Right ventricle myocardium inferior (tissue), 1 donor: ENCODE measurements around the gene ENKUR. TPM values are rescaled to one million over a fixed set of nuclear protein-coding genes. Genes with fewer than 3 reads are reported as not detected.
"Not testable (repeated sequence)": the region's sequence is repeated elsewhere in the genome, so short reads cannot be mapped to it uniquely, and the experiment has no call there.

Experiments used
- ATAC-seq: fragments of 200-7000 bp; cut with Tn5 transposase; one replicate; pipeline ENCODE4 v1.9.1; 2020; ENCODE audit warnings: mild to moderate bottlenecking, moderate library complexity
- DNase-seq: peaks from one replicate; pipeline ENCODE4 v3.0.0; 2021; ENCODE audit errors: missing footprints
- intact Hi-C: fragments of 100-400 bp; cut with DNase I; formaldehyde crosslinking; loops from one replicate; pipeline ENCODE4 v1.11.0; 2022
- total RNA-seq: library from RNA; stranded (reverse); fragmentation: NEBNext Ultra II Directional; extraction: Animal tissue kit (Norgen Biotek cat#: 25700); gene quantifications from one replicate; pipeline ENCODE4 v1.2.1, GENCODE V29; 2021
- donor health status: DM: no; HTN: yes; CAD: no; lungs with severe emphysema.

Gene ENKUR
- total RNA-seq, 1 donor from 2014 or later, result not detected

GRCh38 chr10:24983946-24984345 lies 32.0 kb downstream of the ENKUR start:
- intact Hi-C loops, result loop anchor here (5.0 to 10.0 kb wide), 2 partner anchors 37 to 259 kb away; partner anchors contain the start of gene ARHGAP21
- DNase-seq, result no peak
- ATAC-seq, result no peak

GRCh38 chr10:24983130-24983529 lies 32.8 kb downstream of the ENKUR start:
- DNase-seq (no peak), ATAC-seq (no peak)
- intact Hi-C loops, result loop anchor here (5.0 to 10.0 kb wide), 2 partner anchors 36 to 258 kb away; partner anchors contain the start of gene ARHGAP21

- no peak for DNase-seq
- no peak for ATAC-seq
- intact Hi-C loops, result loop anchor here (5.0 to 10.0 kb wide), 2 partner anchors 35 to 258 kb away; partner anchors contain the start of gene ARHGAP21
These were observed 33.4 kb downstream of the ENKUR start for GRCh38 chr10:24982319-24983112.

- intact Hi-C loops, result loop anchor here (5.0 to 10.0 kb wide), 2 partner anchors 34 to 256 kb away; partner anchors contain the start of gene ARHGAP21
- DNase-seq, result no peak
- ATAC-seq, result peak; percentile 78
These were observed 34.7 kb downstream of the ENKUR start for GRCh38 chr10:24981161-24981710.

DNA sequence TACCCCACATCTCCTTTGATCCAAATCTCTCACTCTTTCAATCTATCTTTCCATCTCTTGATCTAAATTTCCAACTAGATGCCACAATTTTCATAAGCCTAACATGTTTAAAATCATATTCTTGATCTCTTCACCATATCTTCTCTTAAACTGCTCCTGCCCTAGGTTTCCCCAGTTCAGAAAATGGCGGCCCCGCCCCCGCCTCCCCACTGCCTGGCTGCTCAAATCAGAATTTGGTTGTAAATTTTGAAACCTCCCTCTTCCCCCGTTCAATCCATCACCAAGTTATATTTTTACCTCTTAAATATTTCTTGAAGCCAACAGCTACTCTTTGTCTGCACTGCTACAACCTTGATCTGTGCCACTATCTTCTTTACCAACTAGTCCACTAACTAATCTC lies 36.3 kb downstream of the ENKUR start:
- no peak for ATAC-seq
- intact Hi-C loops, result loop anchor here (5.0 to 10.0 kb wide), 2 partner anchors 32 to 255 kb away; partner anchors contain the start of gene ARHGAP21
- no peak for DNase-seq

DNA sequence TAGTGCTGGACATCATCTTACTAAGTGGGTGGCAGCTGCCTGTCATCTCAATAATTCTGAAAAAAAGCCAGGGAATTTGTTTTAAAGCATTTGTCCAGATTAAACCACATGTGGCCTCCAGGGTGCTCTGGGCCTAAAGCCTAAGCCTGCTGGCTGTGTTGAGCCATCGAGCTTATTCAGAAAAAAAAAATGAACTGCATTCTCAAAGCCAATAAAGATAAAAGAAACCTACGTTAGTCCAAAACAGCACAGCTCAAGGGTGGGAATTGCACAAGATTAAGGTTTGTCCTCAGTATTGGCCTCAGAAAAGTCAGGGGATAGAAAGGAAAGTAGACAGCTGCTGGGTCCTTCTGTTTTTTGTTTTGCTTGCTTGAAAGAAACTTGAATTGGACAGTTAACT lies 41.0 kb downstream of the ENKUR start:
- peak; percentile 92 for ATAC-seq
- peak; percentile 73 for DNase-seq
- intact Hi-C loops, result no loop called here

- DNase-seq (no peak), ATAC-seq (no peak)
- intact Hi-C loops, result no loop called here
These were observed 42.8 kb downstream of the ENKUR start for GRCh38 chr10:24973163-24973562.

DNA sequence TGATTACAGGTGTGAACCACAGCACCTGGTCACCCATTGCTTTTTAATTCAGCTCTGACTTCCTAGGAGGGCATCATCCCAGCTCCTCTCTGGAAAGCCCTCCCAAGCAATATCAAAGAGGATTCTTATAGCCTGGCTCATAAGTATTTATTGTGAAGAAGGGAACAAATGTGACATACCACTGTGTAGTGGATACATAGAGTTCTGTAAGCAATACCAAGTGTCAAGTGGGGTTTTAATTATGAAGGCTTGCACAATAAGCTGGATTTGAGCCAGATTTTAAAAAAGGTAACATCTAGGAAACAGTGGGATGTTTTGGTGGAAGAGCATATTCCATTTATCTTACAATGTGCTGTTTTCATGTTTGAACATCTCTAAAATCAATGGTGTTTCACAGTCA lies 44.6 kb downstream of the ENKUR start:
- DNase-seq (no peak), ATAC-seq (peak; percentile 51)
- intact Hi-C loops, result no loop called here

- DNase-seq, result no peak
- ATAC-seq, result peak; percentile 21
- intact Hi-C loops, result no loop called here
These were observed 46.1 kb downstream of the ENKUR start for GRCh38 chr10:24969841-24970281.

DNA sequence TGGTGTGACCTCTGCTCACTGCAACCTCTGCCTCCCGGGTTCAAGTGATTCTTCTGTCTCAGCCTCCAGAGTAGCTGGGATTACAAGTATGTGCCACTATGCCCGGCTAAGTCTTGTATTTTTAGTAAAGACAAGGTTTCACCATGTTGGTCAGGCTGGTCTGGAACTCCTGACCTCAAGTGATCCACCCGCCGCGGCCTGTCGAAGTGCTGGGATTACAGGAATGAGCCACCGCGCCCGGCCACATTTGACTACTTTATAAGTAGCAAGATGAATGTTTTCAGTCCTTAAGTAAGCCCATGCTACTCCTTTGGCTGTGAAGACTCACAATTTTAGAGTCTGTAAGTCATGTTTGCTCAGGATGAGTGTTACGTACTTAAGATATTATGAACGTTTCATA lies 47.0 kb downstream of the ENKUR start:
- DNase-seq, ATAC-seq, intact Hi-C loops: not testable (repeated sequence)

- intact Hi-C loops, result no loop called here
- DNase-seq (no peak), ATAC-seq (no peak)
These were observed 47.6 kb downstream of the ENKUR start for GRCh38 chr10:24968349-24968748.

DNA sequence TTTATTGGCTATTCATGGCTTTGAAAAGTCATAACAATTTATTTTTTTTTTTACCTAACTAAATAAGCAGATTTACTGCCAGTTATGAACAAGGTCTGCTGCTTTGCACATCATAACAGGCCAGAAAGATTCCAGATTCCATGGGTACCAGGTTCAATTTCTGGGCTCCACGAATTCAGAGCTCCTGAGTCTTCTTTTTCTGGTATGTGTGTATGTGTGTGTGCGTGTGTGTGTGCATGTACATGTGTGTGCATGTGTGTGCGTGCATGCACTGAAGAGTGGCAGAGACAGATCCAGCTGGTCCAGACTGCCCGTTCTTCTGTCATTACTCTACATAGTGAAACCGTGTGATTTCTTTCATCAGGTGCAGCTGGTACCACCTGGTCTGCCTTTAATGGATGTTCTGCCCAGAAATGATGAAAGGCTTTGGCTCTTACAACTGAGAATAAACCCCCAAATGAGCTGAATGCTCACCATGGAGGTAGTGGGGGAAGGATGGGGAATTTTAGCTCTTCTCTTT lies 48.9 kb downstream of the ENKUR start:
- intact Hi-C loops, result no loop called here
- ATAC-seq (no peak), DNase-seq (no peak)

GRCh38 chr10:24965051-24965450 lies 50.9 kb downstream of the ENKUR start:
- intact Hi-C loops, result no loop called here
- DNase-seq, result no peak

GRCh38 chr10:24963521-24964041 lies 52.4 kb downstream of the ENKUR start:
- intact Hi-C loops, result no loop called here
- DNase-seq, result no peak
- no peak for ATAC-seq

More at GRCh38 chr10:24965051-24965450, 50.9 kb downstream of the ENKUR start:
- ATAC-seq, result peak; percentile 32

GRCh38 chr10:24962995-24963394 lies 53.0 kb downstream of the ENKUR start:
- ATAC-seq, result no peak
- intact Hi-C loops, result no loop called here

DNA sequence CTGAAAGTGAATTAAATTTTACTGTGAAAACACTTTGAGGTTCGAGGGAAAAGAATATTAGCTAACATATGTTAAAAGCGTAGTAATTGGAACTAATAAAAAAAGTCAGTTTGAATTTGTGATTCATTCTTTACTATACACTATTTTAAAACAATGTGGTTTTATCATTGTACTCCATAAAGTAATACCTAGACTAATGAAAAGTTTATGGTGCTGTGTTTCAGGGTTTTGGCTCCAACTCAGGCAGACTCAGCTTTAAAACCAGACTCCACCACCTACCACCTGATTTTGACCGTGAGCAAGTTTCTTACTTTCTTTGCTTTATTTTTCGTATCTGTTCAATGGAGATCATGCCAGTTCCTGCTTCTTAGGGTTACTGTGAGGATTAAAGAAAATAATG lies 54.4 kb downstream of the ENKUR start:
- ATAC-seq (no peak), DNase-seq (no peak)
- intact Hi-C loops, result no loop called here

More at GRCh38 chr10:24962995-24963394, 53.0 kb downstream of the ENKUR start:
- DNase-seq, result no peak

DNA sequence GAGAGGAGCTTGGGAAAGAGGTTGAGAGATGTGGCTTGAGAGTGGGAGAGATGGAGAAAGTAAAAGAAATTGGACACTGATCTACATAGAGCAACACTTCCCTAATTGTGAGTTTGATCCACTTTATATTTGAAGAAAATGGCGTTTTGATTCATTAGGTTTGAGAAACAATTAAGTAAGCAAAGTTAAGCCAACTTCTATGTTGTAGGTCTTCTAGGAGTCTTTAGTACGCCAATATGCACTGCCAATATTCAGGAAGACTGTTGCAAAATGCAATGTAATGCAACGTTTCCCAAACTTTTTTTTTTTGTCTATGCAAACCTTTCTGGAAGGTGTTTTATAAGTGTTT lies 56.6 kb downstream of the ENKUR start:
- no peak for ATAC-seq
- no peak for DNase-seq
- intact Hi-C loops, result no loop called here

DNA sequence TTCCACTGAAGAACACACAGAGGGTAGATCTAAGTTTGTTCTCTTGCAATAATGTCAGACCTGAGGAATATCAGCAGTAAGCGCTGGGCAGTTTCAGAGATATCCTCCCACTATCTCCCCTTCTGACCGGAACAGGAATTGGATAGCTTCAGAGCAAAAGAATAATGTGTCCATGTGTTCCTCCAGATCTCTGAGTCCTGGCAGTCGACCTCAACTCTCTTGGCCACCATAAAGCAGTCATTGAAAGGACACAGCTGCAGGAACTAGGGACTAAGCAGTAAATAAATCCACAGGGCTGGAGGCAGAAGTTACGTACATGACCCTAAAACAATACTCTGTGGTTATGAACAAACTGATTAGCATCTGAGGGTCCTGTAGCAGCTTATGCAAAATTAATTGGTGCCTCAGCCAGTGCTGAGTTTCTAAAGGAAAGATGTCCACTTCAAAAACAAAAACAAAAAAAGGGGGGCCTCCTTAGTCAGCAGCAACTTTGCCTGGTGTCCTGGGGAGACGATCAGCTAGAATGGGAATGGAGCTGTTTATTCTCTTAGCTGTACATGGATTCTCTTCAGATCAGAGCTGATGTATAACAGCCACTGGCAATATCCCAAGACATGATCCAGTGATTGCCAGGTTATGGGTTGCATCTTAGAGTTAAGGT lies 57.1 kb downstream of the ENKUR start:
- peak; percentile 95 for ATAC-seq
- DNase-seq, result no peak
- intact Hi-C loops, result no loop called here

DNA sequence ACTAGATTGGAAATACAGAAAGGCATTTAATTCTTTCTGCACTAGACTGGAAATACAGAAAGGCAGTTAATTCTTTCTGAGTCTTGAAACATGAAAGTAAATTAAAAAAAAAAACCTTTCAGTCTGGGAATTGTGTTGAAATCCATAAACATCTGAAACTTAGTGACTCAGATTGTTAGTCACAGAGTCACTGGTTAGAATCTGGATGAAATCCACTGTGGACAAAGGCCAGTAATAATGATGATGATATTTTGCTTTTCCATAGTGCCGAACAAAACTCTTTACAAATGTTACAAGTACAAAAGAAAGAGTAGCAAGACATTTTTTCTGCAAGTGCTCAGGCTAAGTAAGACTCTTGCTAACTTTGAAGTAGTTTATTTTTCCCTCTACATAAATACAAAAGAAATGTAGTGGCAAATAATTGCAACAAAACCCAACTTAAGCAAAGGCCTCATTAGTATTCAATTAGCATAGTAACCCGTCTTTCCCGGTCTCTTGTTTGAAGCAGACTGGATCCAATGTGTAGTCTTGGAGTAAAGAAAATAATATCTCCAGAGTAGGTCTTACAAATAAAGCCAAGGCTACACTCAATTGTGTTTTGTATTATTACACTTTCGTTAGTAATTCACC lies 57.8 kb downstream of the ENKUR start:
- DNase-seq (no peak), ATAC-seq (peak; percentile 71)
- intact Hi-C loops, result no loop called here
